ENCODE data around the gene INHBA. TPM values are rescaled to one million over a fixed set of nuclear protein-coding genes. Genes with fewer than 3 reads are reported as not detected.

Gene INHBA
- total and polyA plus RNA-seq, 2 of the 4 experiments (the other 2 are of a cell fraction): 60.2 to 112 TPM

GRCh38 chr7:41648501-41648900, 54.4 kb downstream of the INHBA start:
- Histone ChIP-seq H3K4me1 (ENCODE audit: control insufficient read depth, insufficient read depth, low read length) (no peaks in the 10 kb centered on the region), H2BK120ac (ENCODE audit: low read depth, low read length) (no peak overlapping the region), H3K27ac (ENCODE audit: insufficient read depth, low read length) (no peak overlapping the region), H3K36me3 (ENCODE audit: control insufficient read depth, insufficient read depth, low read length) (no peaks in the 10 kb centered on the region), H2BK5ac (ENCODE audit: low read depth, low read length, poor library complexity, severe bottlenecking) (no peak overlapping the region), H3K9ac (ENCODE audit: low read depth, low read length) (no peak overlapping the region), H3K9me1 (ENCODE audit: insufficient read depth, low read length) (no peaks in the 10 kb centered on the region), H3K18ac (ENCODE audit: low read depth, low read length) (no peak overlapping the region), H3K23ac (ENCODE audit: low read depth, low read length) (no peak overlapping the region), H2AK9ac (replicated peaks; ENCODE audit: low read depth, low read length, poor library complexity) (no peak overlapping the region), H3K79me1 (ENCODE audit: low read depth in 1 of 2, low read length in 2 of 2) (no peaks in the 10 kb centered on the region), H3K4ac (ENCODE audit: low read depth, low read length) (no peak overlapping the region), H2BK20ac (ENCODE audit: low read depth, low read length) (no peak overlapping the region), H3K9me3 (ENCODE audit: control insufficient read depth, insufficient read depth, low read length) (no peaks in the 10 kb centered on the region), H4K20me1 (ENCODE audit: insufficient read depth, low read length) (no peaks in the 10 kb centered on the region), H3K4me3 (ENCODE audit: insufficient read depth, low read depth, low read length) (no peak overlapping the region), H2AK5ac (ENCODE audit: low read depth, low read length) (no peak overlapping the region), H3K14ac (replicated peaks; ENCODE audit: low read depth, low read length) (no peak overlapping the region), H4K5ac (ENCODE audit: low read depth, low read length) (no peak overlapping the region), H3K27me3 (ENCODE audit: control insufficient read depth, insufficient read depth, low read length) (no peaks in the 10 kb centered on the region), H4K8ac (ENCODE audit: low read depth in 2 of 2, low read length in 2 of 2) (no peak overlapping the region), H4K91ac (ENCODE audit: insufficient read depth, low read depth, low read length) (no peak overlapping the region), H2BK15ac (ENCODE audit: low read depth, low read length) (no peak overlapping the region), H2AFZ (replicated peaks; ENCODE audit: low read length, poor library complexity) (no peak overlapping the region), H3K4me2 (ENCODE audit: low read depth, low read length) (no peak overlapping the region), H3K56ac (ENCODE audit: extremely low read depth, insufficient read depth, low read length) (no peak overlapping the region)
- in situ Hi-C loops (cut with MboI; ENCODE audit: low sequenced_read_pairs): no loop called here
- ATAC-seq (ENCODE audit: low read depth) (no peak), DNase-seq (no peak)
- ChIA-PET POLR2A (ENCODE audit: unreplicated experiment) (no interaction called here), CTCF (no interaction called here)
- intact Hi-C loops (cut with micrococcal nuclease): no loop called here
- BruUV-seq (replicated peaks): no TSS peak
- dilution Hi-C loops (cut with HindIII; ENCODE audit: low sequenced_read_pairs, unreplicated experiment): no loop called here
- TF ChIP-seq SMC3 (IDR thresholded peaks at IDR 0.05; ENCODE audit: low read depth, low read length): no peak
- TF ChIP-seq RCOR1 (IDR thresholded peaks at IDR 0.05; ENCODE audit: insufficient replicate concordance, low read length): no peak
- no peak for TF ChIP-seq POLR2A (IDR thresholded peaks at IDR 0.05; ENCODE audit: low read depth, low read length)
- TF ChIP-seq MAZ (IDR thresholded peaks at IDR 0.05; ENCODE audit: borderline replicate concordance, low read depth, low read length): no peak
- TF ChIP-seq NFE2L2 (IDR thresholded peaks at IDR 0.05; ENCODE audit: low read depth, low read length): no peak
- no peak for TF ChIP-seq BHLHE40 (IDR thresholded peaks at IDR 0.05; ENCODE audit: low read depth, low read length)
- TF ChIP-seq CEBPB (IDR thresholded peaks at IDR 0.05; ENCODE audit: low read depth, low read length): no peak
- TF ChIP-seq FOS (IDR thresholded peaks at IDR 0.05; ENCODE audit: low read depth, low read length): no peak
- TF ChIP-seq CHD1 (IDR thresholded peaks at IDR 0.05; ENCODE audit: low read depth, low read length): no peak
- TF ChIP-seq MXI1 (IDR thresholded peaks at IDR 0.05; ENCODE audit: borderline replicate concordance, low read depth, low read length): no peak
- TF ChIP-seq, protein P1, sequence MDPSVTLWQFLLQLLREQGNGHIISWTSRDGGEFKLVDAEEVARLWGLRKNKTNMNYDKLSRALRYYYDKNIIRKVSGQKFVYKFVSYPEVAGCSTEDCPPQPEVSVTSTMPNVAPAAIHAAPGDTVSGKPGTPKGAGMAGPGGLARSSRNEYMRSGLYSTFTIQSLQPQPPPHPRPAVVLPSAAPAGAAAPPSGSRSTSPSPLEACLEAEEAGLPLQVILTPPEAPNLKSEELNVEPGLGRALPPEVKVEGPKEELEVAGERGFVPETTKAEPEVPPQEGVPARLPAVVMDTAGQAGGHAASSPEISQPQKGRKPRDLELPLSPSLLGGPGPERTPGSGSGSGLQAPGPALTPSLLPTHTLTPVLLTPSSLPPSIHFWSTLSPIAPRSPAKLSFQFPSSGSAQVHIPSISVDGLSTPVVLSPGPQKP (IDR thresholded peaks at IDR 0.05; ENCODE audit: borderline replicate concordance, low read depth, low read length): no peak
- TF ChIP-seq, protein P2, sequence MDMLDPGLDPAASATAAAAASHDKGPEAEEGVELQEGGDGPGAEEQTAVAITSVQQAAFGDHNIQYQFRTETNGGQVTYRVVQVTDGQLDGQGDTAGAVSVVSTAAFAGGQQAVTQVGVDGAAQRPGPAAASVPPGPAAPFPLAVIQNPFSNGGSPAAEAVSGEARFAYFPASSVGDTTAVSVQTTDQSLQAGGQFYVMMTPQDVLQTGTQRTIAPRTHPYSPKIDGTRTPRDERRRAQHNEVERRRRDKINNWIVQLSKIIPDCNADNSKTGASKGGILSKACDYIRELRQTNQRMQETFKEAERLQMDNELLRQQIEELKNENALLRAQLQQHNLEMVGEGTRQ (IDR thresholded peaks at IDR 0.05; ENCODE audit: low read depth, low read length): no peak
- no peak for TF ChIP-seq RFX5 (IDR thresholded peaks at IDR 0.05; ENCODE audit: low read depth, low read length)
- TF ChIP-seq RAD21 (IDR thresholded peaks at IDR 0.05; ENCODE audit: low read length): no peak
- TF ChIP-seq, protein P3, sequence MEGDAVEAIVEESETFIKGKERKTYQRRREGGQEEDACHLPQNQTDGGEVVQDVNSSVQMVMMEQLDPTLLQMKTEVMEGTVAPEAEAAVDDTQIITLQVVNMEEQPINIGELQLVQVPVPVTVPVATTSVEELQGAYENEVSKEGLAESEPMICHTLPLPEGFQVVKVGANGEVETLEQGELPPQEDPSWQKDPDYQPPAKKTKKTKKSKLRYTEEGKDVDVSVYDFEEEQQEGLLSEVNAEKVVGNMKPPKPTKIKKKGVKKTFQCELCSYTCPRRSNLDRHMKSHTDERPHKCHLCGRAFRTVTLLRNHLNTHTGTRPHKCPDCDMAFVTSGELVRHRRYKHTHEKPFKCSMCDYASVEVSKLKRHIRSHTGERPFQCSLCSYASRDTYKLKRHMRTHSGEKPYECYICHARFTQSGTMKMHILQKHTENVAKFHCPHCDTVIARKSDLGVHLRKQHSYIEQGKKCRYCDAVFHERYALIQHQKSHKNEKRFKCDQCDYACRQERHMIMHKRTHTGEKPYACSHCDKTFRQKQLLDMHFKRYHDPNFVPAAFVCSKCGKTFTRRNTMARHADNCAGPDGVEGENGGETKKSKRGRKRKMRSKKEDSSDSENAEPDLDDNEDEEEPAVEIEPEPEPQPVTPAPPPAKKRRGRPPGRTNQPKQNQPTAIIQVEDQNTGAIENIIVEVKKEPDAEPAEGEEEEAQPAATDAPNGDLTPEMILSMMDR (conservative IDR thresholded peaks at IDR 0.05; ENCODE audit: low read depth, low read length): no peak
- TF ChIP-seq MAFK (IDR thresholded peaks at IDR 0.05; ENCODE audit: low read depth, low read length): no peak
- 50% methylated on average over 1 of the region's 1 CpG; no CpG with 5 or more reads in 1 of the 2 experiments for WGBS, 2 experiments (ENCODE audit: extremely low coverage in 2 of 2, insufficient read length in 1 of 2)

Data from IMR-90 (cell line).